ENCODE measurements around the gene MAF. TPM values are rescaled to one million over a fixed set of nuclear protein-coding genes. Genes with fewer than 3 reads are reported as not detected.

Gene MAF
- total and polyA plus RNA-seq, 2 of the 13 experiments (the other 11 are each of a cell fraction or from before 2014, with no cell fraction given) = 0.07 to 0.31 TPM

GRCh38 chr16:79601092-79601930 lies 774 bp upstream of the MAF start (continued):
- TF ChIP-seq ZNF382 (CRISPR knock-in tag; IDR thresholded peaks at IDR 0.05; ENCODE audit: borderline replicate concordance) (no peak), SRF (IDR thresholded peaks at IDR 0.05; ENCODE audit: low read depth, low read length) (no peak), ZBTB3 (CRISPR knock-in tag; IDR thresholded peaks at IDR 0.05; ENCODE audit: borderline replicate concordance, low read depth) (0 out of 2 replicates have a peak, but pooled peaks have one; percentile 28), ZNF557 (CRISPR knock-in tag; IDR thresholded peaks at IDR 0.05) (no peak), FOSL1 (CRISPR knock-in tag; IDR thresholded peaks at IDR 0.05; ENCODE audit: borderline replicate concordance) (no peak), ZNF670 (CRISPR knock-in tag; IDR thresholded peaks at IDR 0.05; ENCODE audit: borderline replicate concordance) (no peak), MED13 (CRISPR knock-in tag; IDR thresholded peaks at IDR 0.05) (no peak), TOE1 (CRISPR knock-in tag; IDR thresholded peaks at IDR 0.05) (no peak), MLXIP (CRISPR knock-in tag; IDR thresholded peaks at IDR 0.05; ENCODE audit: borderline replicate concordance) (no peak), REL (CRISPR knock-in tag; conservative IDR thresholded peaks at IDR 0.05) (no peak), SAFB2 (CRISPR knock-in tag; IDR thresholded peaks at IDR 0.05; ENCODE audit: borderline replicate concordance, low read depth) (no peak), E2F1 (CRISPR knock-in tag; IDR thresholded peaks at IDR 0.05) (0 out of 2 replicates have a peak, but pooled peaks have one; percentile 5), CREB1 (IDR thresholded peaks at IDR 0.05) (no peak), CREB1 (CRISPR knock-in tag; IDR thresholded peaks at IDR 0.05) (peak; percentile 29; the same call in 1 of the 2 replicates), PAXIP1 (CRISPR knock-in tag; conservative IDR thresholded peaks at IDR 0.05) (peak; percentile 83)
- TF ChIP-seq, protein P1, sequence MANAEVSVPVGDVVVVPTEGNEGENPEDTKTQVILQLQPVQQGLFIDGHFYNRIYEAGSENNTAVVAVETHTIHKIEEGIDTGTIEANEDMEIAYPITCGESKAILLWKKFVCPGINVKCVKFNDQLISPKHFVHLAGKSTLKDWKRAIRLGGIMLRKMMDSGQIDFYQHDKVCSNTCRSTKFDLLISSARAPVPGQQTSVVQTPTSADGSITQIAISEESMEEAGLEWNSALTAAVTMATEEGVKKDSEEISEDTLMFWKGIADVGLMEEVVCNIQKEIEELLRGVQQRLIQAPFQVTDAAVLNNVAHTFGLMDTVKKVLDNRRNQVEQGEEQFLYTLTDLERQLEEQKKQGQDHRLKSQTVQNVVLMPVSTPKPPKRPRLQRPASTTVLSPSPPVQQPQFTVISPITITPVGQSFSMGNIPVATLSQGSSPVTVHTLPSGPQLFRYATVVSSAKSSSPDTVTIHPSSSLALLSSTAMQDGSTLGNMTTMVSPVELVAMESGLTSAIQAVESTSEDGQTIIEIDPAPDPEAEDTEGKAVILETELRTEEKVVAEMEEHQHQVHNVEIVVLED (CRISPR knock-in tag; IDR thresholded peaks at IDR 0.05; ENCODE audit: borderline replicate concordance) = no peak
- TF ChIP-seq, protein P2, sequence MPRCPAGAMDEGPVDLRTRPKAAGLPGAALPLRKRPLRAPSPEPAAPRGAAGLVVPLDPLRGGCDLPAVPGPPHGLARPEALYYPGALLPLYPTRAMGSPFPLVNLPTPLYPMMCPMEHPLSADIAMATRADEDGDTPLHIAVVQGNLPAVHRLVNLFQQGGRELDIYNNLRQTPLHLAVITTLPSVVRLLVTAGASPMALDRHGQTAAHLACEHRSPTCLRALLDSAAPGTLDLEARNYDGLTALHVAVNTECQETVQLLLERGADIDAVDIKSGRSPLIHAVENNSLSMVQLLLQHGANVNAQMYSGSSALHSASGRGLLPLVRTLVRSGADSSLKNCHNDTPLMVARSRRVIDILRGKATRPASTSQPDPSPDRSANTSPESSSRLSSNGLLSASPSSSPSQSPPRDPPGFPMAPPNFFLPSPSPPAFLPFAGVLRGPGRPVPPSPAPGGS (CRISPR knock-in tag; IDR thresholded peaks at IDR 0.05) = no peak
